Measurements from ENCODE around the gene ERVK3-1.

GRCh38 chr19:58354478-58355030, 49.4 kb downstream of the ERVK3-1 start:
- TF ChIP-seq CTCF (IDR thresholded peaks at IDR 0.05) (no peak), POLR2A (IDR thresholded peaks at IDR 0.05) (no peak), POLR2AphosphoS5 (IDR thresholded peaks at IDR 0.05) (no peak)

All from breast epithelium (tissue), 3 donors.